Activated gamma-delta T cell (primary cell): ENCODE results near the gene MS4A15.
"Not testable (repeated sequence)": the region's sequence is repeated elsewhere in the genome, so short reads cannot be mapped to it uniquely, and the experiment has no call there.

Experiments used
- DNase-seq: peaks from one replicate; lab custom pipeline; 2025; lab: John Stamatoyannopoulos, UW

Gene MS4A15

GRCh38 chr11:60809249-60809648, 52.6 kb downstream of the MS4A15 start:
- DNase-seq = no peak

- DNase-seq = no peak
These were observed 53.0 kb downstream of the MS4A15 start for GRCh38 chr11:60809691-60810090.

- no peak for DNase-seq
These were observed 53.5 kb downstream of the MS4A15 start for GRCh38 chr11:60810151-60810550.

- no peak for DNase-seq
These were observed 53.9 kb downstream of the MS4A15 start for GRCh38 chr11:60810569-60810968.

- no peak for DNase-seq
These were observed 56.7 kb downstream of the MS4A15 start for GRCh38 chr11:60813324-60813723.

- no peak for DNase-seq
These were observed 57.4 kb downstream of the MS4A15 start for GRCh38 chr11:60814112-60814511.

GRCh38 chr11:60816590-60817157, 60.0 kb downstream of the MS4A15 start:
- DNase-seq = no peak

GRCh38 chr11:60818057-60818456, 61.4 kb downstream of the MS4A15 start:
- no peak for DNase-seq

DNA sequence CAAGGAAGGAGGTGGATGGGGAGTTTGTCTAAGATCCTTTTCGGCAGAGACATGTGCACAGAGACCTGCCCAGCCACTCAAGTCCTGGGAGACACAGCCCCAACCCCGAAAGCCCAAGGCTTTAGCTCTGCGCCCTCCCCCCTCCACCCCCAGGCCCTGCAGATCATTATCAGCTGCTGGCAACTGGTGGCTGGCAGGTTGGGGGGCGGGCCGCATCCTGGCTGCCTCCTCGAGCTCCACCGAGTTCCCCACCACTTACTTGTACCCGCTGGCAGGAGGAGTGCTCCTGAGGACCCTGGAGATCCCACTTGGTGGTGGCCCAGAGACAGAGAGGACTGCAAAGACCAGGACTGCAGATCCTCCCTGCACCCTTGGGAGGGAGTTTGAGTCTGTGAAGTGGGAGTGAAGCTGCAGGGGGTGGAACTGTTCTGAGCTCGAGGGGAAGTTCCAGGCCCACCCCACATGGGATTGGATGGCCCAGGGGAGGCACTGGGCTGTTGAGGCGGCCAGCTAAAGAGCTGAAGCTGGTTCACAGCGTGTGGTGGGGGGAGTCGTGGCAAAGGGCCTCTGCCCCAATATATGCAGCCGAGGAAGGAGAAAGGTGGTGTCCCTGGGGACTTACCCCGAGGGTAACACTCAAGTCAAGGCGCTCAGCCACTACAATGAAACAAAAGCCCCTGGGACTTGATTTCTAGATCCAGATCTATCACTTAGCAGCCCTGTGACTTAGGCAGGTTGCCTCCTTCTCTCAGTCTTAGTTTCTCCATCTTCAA, 65.3 kb downstream of the MS4A15 start:
- no peak for DNase-seq

DNA sequence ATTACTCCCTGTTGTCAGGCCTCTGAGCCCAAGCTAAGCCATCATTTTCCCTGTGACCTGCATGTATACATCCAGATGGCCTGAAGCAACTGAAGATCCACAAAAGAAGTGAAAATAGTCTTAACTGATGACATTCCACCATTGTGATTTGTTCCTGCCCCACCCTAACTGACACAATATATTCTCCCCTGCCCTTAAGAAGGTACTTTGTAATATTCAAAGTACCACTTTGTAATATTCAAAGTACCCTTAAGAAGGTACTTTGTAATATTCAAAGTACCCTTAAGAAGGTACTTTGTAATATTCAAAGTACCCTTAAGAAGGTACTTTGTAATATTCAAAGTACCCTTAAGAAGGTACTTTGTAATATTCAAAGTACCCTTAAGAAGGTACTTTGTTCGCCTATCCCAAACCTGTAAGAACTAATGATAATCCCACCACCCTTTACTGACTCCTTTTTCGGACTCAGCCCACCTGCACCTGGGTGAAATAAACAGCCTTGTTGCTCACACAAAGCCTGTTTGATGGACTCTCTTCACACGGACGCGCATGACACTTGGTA, 67.2 kb downstream of the MS4A15 start:
- not testable (repeated sequence) for DNase-seq

- DNase-seq = no peak
These were observed 68.5 kb downstream of the MS4A15 start for GRCh38 chr11:60825118-60825517.

DNA sequence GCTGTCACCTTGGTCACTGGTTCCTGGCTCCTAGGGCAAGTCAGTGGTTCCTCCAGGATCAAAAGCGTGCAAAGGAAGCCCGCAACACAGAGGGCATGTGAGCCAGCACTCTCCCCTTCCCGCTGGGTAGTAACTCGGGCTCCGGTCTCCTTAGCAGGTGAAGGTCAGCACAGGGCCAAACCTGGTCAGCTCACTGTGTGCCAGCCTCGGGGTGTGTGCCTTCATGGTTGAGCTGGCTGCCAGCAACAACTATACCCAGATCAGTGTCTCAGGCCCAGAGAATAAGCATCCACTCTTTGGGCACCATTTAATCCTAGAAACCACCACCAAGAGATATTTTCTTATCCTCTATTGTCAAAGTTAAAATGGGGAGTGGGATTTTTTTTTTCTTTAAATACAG, 69.1 kb downstream of the MS4A15 start:
- DNase-seq = no peak
